OCI-LY3 (cell line): Measurements from ENCODE around the gene XPO5.

Experiments used
- CTCF ChIP-seq: fragments of 200-600, 300-600 bp; sonication (generic); IDR thresholded peaks from 2 replicates; pipeline ENCODE4 v1.5.1; 2014; ENCODE audit warnings: antibody characterized with exemption, low read length, low read depth
- EZH2phosphoT487 ChIP-seq: fragments of 200-600 bp; shearing (Covaris generic); IDR thresholded peaks from 2 replicates; pipeline ENCODE4 v1.6.1; 2018; ENCODE audit warnings: antibody characterized with exemption, mixed run types, low read depth

GRCh38 chr6:43588194-43588593, 12.4 kb upstream of the XPO5 start:
- no peak for TF ChIP-seq CTCF
- no peak for TF ChIP-seq EZH2phosphoT487
